Fibroblast of skin of back (primary cell): ENCODE measurements around the gene EML4.

ENCODE experiments used
- DNase-seq: peaks from one replicate; pipeline ENCODE4 v3.0.0-alpha.2; 2013

Gene EML4

DNA sequence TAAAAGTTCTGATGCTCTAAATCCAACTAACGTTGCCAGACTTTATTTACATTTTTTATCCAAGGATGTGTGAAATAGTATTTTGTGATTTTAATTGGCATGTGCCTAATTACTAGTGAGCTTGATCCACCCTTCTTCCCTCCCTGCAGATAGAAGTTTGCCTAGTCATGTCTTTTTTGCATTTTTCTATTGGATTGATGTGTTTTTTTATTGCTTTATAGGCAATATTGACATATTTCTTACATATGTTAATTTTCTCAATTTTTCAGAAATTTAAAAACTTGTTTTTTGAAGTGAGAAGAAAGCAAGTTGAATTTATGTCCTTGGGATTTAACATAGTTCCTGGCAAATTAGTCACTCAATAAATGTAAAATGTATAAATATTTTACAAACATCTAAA lies 56.4 kb downstream of the EML4 start:
- DNase-seq: no peak

DNA sequence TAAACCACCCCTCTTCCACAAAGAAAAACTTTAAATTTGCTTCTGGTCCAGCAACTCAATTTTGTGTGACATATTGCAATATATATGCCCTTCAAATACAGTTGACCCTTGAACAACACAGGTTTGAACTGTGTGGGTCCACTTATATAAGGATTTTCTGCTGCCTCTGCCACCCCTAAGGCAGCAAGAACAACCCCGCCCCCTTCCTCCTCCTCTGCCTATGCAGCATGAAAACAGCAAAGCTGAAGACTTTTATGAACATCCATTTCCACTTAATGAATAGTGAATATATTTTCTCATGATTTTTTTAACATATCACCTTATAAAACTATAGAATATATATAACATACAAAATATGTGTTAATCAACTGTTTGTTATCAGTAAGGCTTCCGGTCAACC lies 58.3 kb downstream of the EML4 start:
- DNase-seq: no peak

DNA sequence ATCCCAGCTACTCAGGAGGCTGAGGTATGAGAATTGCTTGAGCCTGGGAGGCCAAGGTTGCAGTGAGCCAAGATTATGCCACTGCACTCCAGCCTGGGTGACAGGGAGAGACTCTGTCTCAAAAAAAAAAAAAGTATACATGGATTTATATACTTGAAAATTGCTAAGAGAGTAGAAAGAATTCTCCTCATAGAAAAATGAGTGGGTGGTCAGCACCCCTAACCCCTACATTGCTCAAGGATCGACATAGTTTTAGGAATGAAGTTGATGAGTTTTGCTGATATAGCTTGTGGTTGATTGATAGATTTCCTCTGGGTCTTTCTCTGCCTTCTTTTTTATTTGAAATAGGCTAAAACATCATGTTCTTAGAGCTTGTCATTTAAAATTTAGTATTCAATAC lies 58.9 kb downstream of the EML4 start:
- DNase-seq: no peak

DNA sequence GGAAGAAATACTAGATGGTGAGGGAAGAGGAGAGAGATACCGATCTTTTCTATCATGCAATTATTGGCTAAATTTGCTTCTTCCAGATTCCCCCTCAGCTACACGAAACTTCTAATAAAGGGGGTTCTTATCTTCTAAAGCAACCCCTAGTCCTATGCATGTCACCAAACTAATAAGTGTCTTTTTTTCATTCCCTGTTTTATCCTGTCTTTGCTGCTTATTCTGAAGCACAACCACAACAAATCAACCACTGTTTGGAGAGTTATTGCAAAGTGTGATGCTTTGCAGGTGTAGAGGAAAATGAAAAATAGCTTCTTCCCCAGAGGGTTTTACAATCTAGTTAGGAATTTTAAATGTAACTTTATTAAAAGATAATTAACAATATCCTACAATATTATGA lies 60.8 kb downstream of the EML4 start:
- DNase-seq: no peak

DNA sequence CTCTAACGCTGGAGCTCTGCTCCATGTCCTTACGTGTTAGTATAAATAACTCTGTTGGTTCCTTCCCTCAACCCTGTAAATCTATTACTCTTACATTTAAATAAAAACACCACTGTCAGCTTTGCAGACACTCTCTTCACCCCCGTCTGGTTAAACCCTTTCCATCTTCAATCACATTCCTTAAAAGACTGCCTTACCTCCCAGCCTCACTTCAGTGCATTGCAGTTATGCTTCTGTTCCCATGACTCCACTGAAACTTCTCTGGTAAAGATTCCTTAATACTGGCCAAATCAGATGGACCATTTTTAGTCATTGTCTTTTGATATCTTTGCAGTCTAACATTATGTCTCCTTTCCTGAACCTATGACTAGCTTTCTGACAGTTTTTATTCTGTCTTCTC lies 61.7 kb downstream of the EML4 start:
- DNase-seq: peak; percentile 10

DNA sequence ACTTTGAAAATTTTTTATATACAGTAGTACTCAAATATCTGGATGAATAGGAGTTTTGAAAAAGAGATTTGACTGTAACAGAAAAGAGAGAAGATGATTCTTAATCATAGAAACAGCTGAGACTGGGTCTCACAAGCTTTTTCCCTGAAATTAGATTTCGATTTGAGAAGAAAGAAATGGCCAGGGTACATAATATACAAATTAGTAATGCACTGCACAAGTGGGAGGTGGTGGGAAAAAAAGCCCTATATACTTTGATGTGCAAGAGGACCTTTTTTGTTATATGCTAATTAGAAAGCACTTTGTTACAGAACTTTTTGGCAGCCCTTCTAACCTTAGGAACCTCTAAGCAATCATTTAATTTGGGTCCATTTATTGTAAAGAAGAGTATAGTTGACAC lies 62.9 kb downstream of the EML4 start:
- no peak for DNase-seq

DNA sequence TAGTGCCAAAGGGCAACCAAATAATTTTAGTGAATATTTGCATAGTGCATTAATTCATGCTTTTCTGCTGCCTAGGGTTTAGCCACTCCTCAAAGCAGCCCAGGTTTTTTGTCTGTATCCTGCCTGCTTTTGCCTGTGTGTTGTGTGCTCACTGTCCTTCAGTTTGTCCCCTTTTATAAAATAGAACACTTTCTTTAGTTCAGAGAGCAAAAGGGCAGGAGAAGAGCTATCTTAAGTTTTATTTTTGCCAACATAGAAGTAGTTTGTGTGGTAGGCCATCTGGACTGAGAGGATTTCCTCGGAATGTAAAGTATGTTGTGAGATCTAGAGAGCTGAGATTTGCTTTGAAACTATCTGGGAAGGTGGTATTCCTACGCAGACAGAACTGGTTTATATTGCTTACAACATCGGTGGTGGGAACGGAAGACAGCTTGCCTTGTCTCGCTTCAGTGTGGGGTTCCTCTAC lies 64.9 kb downstream of the EML4 start:
- peak; percentile 60 for DNase-seq

DNA sequence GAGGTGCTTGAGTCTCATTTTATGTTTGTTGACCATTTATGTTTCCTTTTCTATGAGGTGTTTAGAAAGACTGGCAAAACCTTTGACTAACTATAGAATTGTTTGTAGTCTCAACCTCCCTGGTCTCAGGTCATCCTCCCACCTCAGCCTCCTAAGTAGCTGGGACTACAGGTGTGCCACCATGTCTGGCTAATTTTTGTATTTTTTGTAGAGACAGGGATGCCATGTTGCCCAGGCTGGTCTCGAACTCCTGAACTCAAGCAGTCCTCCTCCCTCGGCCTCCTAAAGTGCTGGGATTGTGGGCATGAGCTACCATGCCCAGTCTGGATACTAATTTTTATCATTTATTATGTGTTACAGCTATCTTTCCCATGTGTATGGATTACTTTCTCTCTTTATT lies 67.8 kb downstream of the EML4 start:
- DNase-seq: no peak

DNA sequence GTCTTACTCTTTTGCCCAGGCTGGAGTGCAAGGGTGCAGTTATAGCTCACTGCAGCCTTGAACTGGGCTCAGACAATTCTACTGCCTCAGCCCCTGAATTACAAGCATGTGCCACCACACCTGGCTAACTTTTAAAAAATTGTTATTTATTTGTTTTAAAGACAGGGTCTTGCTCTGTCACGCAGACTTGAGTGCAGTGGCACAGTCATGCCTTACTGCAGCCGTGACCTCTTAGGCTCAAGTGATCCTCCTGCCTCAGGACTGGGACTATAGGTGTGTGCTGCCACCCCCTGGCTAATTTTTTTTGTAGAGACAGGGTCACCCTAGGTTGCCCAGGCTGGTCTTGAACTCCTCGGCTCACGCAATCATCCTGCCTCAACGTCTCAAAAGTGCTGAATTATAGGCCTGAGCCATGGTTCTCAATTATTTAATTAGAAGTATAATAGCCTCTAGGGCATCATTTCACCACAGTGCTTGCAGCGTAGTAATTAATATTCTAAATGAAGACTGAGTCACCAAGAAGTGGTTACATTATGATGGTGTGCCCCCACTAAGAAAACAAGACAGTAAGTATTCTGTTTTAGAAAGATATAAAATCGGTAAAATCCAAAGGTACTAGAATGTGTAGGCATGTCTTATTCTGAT lies 69.6 kb downstream of the EML4 start:
- peak; percentile 24 for DNase-seq

DNA sequence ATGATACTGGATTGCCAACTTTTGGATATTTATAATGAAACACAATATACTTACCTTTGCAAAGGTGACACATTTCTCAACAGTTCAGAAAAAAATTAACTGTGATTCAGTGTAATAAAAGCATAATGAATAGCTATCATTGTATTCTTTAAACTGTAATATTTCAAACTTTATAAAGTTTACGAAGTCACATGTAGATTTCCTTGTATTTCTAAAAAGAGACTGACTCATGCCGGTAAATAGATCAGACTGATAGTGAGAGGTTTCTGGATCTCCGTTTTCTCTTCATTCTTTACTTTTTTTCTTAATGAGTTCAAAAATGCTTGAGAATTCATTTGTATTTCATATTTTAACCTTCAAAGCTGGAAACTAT lies 70.1 kb downstream of the EML4 start:
- no peak for DNase-seq

DNA sequence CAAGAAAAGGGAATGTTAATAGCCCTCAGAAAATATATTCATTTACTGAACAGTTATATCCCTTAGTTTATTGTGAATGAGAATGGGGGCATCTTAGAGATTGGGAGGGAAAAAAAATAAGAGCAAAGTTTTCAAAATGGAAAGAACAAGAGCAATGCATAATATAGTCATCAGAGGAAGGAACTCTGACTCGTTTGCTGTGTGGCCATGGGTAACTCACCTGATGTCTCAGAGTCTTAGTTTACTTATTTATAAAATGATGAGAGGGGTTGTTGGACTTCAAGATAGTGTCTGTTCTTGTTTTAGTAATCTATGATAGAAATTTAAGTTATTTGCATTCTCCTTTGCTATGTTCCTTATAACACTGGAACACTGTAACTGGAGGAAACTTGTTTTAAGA lies 70.7 kb downstream of the EML4 start:
- DNase-seq: no peak

DNA sequence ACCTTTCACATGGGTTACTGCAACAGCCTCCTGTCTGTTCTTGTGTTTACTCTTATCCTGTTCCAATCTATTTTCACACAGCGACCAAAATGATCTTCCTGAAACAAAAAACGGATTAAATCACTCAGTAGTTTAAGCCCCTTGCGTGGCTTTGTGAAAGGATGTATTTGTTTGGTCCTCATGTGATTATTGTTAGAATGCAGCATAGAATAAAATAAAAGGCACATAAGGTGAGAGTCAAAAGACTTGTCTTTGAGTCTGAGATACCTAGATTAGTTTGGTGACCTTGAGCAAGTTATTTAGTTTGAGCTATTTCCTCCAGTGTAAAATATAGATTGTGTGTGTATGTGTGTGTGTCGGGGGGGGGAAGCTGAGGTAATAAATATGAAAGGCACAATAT lies 72.4 kb downstream of the EML4 start:
- no peak for DNase-seq

DNA sequence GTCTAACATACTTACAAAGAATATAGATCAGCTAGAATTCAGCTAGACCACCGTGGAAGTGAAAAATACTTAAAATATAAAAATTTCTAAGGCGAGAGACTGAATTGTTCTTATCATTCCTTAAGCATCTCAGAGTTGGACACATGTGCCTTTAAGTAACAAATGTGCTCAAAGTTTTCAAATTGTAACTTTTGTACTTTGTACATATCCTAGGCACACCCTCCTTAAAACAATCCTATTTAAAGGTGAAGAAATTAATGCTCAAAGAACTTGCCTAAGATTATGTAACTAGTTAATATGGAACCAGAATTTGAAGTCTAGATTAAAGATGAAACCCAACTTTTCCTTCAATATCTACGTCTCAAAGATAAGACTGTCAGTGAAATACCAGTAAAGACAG lies 74.1 kb downstream of the EML4 start:
- no peak for DNase-seq

DNA sequence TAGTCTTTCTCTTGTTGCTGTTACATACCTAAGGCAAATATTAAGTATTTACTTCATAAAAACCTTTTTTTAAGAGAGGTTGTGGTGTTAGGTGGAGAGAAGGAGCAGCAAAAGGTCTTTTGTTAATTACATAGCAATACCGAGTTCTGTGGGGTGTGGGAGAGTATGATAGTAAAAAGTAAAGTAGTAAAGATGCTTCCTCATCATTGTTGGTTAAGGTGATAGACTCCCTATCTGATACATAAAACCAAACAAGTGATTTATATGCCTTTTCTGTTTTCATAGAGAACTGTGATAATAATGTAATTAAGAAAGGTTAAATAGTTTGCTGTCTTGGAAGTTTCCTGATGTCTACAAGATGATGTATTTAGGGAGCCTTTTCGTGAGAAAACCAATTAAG lies 75.4 kb downstream of the EML4 start:
- no peak for DNase-seq

DNA sequence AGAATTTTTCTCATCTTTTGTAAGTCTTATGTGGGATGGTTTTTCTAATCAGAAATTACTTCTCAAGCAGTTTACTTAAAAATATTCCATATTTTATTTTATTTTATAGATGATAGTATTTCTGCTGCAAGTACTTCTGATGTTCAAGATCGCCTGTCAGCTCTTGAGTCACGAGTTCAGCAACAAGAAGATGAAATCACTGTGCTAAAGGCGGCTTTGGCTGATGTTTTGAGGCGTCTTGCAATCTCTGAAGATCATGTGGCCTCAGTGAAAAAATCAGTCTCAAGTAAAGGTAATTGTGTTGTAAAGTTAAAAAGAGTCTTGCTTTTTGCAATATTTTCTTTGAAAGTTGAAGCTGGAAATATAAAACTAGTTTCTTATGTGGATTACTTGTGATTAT lies 76.2 kb downstream of the EML4 start:
- DNase-seq: no peak

DNA sequence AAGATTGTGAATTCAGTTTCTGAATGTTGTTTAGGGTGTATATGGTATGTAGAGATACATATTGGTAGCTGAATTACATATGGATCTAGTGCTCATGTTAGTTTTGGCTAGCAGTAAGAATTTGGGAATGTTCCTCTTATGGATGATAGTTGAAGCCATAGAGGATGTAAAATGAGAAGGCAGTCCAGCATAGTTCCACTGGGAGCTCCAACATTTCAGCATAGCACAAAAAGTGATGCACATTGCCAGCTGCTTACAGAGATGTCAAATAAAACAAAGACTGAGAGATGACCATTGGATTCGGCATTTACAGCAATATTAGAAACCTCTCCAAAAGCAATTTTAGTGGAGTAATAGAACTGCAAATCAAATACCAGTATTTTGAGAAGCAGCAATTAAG lies 77.4 kb downstream of the EML4 start:
- DNase-seq: peak; percentile 1

DNA sequence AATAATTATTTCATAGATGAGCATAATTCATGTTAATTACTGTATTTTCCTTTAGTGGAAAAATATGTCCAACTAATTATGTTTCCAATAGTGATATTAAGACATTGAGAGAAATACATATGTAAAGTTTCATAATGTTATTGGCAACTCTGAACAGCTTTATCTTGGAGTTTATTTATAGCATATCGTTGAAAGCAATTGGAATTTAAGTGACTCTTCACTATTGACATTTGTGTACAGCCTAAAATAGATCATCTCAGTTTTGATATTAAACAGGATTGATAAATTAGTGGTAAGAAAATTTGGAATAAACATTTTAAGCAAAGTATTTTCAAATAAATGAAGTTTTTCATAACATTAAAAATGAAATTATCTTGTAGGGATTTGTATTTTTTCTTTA lies 79.7 kb downstream of the EML4 start:
- no peak for DNase-seq

DNA sequence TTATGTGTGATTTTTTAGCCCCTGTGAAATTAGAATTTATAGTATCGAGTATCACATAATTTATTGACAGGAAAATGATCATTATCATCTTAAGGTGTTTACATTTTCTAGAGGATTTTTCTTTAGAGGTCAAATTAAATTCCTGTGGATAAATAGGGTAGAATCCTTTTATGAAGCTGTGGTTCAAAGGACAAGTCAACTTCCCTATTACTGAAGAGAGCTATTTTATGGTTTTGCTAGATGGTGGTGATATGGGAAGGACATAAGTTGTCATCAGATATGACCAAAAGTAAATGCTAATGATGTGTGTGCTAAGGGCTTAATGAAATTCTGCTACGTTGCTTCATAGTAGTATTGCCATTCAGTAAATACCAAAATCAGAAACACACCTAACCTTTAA lies 80.1 kb downstream of the EML4 start:
- DNase-seq: no peak

DNA sequence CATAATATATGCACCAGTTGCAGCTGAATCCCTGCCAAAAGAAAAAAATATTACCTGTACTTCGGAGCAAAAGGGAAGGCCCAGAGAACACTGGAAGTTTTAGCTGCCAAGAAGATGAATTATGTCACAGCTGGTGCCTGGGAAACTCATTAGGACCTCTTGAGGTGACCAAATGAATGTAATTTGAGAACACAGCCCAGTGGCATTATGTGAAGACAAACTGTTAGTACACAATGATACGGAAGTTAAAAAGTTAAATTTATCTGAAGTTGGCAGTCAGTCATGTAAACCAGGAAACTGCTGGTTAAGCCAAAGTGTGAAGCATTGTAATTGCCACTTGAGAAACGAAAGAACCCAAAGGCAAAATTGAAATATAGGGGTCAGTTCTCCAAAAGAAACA lies 80.7 kb downstream of the EML4 start:
- DNase-seq: no peak

DNA sequence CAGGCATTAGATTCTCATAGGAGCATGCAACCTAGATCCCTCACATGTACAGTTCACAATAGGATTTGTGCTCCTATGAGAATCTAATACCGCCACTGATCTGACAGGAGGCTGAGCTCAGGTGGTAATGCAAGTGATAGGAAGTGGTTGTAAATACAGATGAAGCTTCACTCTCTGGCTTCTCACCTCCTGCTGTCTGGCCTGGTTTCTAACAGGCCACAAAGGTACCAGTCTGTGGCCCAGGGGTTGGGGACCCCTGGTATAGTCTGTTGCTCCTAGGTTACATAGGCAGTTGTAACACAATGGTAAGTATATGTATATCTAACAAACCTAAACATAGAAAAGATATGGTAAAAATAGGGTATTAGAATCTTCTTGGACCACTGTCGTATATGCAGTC lies 81.8 kb downstream of the EML4 start:
- no peak for DNase-seq

DNA sequence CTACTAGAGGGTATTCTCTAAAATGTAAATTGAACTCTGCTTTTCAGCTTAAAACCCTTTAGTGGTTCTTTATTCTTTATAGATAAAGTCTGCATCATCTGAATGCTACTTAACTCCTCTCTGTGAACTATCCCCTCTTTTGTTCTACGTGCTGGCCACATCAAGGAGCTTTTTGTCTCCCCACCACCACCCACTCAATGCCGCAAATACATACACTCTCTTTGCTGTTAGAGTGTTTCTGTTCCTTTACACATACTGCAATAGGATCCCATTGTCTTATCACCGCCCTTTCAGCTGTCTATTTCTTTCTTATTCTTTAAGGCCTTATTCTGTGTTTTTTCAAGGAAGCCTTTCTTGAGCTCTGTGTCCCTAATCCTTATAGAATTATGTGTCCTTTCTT lies 83.3 kb downstream of the EML4 start:
- DNase-seq: no peak

DNA sequence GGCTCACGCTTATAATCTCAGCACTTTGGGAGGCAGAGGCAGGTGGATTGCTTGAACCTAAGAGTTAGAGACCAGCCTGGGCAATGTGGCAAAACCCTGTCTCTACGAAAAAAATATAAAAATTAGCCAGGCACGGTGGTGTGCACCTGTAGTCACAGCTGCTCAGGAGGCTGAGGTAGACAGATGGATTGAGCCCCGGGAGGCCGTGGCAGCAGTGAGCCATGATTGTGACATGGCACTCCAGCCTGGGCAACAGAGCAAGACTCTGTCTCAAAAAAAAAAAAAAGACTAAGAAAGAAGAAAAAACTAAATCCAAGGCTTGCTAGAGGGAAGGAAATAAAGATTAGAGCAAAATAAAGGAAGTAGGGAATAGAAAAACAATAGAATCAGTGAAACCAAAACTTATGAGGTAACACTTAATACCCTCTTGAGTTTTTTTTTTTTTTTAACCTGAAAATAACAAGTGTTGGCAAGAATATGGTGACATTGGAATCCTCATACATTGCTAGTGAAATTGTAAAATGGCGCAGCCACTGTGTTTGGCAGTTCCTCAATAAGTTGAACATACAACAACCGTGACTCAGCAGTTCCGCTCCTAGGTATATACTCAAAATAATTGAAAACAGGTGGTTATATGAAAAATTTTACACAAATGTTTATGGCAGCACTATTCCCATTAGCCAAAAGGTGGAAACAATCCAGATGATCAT lies 85.2 kb downstream of the EML4 start:
- DNase-seq: no peak

DNA sequence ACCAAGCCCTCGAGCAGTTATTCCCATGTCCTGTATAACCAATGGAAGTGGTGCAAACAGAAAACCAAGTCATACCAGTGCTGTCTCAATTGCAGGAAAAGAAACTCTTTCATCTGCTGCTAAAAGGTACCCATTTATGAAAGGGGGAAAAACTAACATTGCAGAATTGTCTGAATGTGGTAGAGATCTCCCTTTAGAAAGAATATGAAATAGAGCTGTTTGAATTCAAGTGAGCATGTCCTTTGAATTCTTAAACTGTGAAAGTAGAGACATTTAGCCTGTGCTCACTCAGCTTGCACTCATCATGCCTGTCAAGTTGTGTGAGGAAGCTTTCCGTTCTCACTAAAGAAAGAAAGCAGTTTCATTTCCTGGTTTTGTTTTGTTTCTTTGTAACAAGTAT lies 87.4 kb downstream of the EML4 start:
- no peak for DNase-seq

DNA sequence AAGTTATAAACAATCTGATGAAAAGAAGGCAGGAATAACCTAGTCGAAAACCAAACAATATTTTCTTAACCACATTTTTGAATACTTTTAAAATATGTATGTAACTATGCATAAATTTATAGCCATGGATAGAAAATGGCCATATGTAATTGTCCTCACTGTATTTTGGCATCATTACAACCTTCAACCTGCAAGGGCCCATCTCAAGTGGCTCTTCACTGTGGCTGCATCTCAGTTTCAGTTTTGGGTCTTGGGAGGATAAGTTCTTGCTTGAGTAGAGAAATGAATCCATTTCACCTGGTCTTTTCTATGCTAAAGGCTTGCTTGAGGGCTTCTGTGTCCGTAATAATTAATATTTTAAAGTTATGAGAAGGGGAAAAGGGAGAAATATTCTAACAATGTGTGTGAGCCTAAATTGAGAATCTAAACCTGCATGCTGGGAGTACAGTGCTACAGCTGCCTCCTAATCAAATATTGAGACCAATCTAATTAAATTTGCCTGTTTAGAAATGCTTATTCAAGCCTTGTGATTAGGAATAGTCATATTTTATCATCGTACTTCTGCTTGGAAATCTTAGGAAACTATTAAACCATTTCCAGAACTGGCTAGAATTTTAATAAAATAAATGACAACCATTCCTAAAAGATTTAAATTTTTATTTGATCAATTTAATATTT lies 92.5 kb downstream of the EML4 start:
- no peak for DNase-seq
